Measurements from ENCODE around the gene LTBP4. TPM values are rescaled to one million over a fixed set of nuclear protein-coding genes. Genes with fewer than 3 reads are reported as not detected.
A peak's percentile ranks its signal among the peaks of the same experiment; 100 is the strongest.
"Not testable (repeated sequence)": the region's sequence is repeated elsewhere in the genome, so short reads cannot be mapped to it uniquely, and the experiment has no call there.

LTBP4 gene
- total RNA-seq, 1 experiment from 2014 or later: 75.4 TPM

DNA sequence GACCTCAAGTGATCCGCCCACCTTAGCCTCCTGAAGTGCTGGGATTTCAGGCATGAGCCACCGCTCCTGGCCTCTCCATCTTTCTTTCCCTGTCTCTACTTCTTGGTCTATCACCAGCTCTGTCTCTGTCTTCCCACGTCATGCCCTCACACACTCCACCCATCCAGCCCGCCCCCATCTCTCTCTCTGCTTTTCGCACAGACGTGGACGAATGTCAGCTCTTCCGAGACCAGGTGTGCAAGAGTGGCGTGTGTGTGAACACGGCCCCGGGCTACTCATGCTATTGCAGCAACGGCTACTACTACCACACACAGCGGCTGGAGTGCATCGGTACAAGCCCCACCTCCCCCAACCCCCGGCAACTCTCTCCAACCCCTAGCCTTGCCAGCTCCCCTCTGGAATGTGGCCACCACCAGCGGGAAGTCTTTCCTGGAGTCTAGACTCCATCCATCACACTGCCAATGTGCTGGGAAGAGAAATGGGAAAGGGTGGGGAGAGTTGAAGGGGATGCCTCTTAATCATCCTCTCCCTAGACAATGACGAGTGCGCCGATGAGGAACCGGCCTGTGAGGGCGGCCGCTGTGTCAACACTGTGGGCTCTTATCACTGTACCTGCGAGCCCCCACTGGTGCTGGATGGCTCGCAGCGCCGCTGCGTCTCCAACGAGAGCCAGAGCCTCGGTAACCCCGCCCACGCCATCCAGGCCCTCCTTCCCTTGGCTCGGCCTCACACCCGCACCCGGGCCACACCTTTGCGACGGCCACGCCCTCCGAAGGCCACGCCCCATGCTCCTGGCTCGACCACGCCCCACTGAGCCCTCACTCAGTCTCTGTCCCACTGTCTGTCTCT lies 22.5 kb downstream of the LTBP4 start:
- Histone ChIP-seq H3K4me3 (ENCODE audit: low read depth in 2 of 2, low read length in 2 of 2) (no peak overlapping the region), H3K27me3 (ENCODE audit: control insufficient read depth, insufficient read depth, low read length) (no peaks in the 10 kb centered on the region), H3K27ac (ENCODE audit: low read length) (no peak overlapping the region), H3K9me3 (ENCODE audit: control insufficient read depth, insufficient read depth, low read depth, low read length) (no peaks in the 10 kb centered on the region), H3K4me1 (ENCODE audit: control insufficient read depth, insufficient read depth, low read length) (no peaks in the 10 kb centered on the region), H3K36me3 (ENCODE audit: control insufficient read depth, insufficient read depth, low read length) (no peaks in the 10 kb centered on the region)
- in situ Hi-C loops (cut with HindIII; ENCODE audit: low pct_unique_long_range_greater_than_20kb, low sequenced_read_pairs) (no loop called here), intact Hi-C loops (cut with micrococcal nuclease; ENCODE audit: unreplicated experiment) (no loop called here)
- no TSS peak for BruUV-seq (replicated peaks)
- ChIA-PET CTCF (interaction anchor here (0.7 kb wide), 1 partner anchor 133 kb away, joined by 3 read pairs; no protein-coding TSS in a partner anchor), POLR2A (no interaction called here)
- ATAC-seq: peak; percentile 95
- no peak for DNase-seq (ENCODE audit: low read depth, low spot score)
- TF ChIP-seq, protein P1, sequence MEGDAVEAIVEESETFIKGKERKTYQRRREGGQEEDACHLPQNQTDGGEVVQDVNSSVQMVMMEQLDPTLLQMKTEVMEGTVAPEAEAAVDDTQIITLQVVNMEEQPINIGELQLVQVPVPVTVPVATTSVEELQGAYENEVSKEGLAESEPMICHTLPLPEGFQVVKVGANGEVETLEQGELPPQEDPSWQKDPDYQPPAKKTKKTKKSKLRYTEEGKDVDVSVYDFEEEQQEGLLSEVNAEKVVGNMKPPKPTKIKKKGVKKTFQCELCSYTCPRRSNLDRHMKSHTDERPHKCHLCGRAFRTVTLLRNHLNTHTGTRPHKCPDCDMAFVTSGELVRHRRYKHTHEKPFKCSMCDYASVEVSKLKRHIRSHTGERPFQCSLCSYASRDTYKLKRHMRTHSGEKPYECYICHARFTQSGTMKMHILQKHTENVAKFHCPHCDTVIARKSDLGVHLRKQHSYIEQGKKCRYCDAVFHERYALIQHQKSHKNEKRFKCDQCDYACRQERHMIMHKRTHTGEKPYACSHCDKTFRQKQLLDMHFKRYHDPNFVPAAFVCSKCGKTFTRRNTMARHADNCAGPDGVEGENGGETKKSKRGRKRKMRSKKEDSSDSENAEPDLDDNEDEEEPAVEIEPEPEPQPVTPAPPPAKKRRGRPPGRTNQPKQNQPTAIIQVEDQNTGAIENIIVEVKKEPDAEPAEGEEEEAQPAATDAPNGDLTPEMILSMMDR (IDR thresholded peaks at IDR 0.05): no peak
- TF ChIP-seq, protein P2, sequence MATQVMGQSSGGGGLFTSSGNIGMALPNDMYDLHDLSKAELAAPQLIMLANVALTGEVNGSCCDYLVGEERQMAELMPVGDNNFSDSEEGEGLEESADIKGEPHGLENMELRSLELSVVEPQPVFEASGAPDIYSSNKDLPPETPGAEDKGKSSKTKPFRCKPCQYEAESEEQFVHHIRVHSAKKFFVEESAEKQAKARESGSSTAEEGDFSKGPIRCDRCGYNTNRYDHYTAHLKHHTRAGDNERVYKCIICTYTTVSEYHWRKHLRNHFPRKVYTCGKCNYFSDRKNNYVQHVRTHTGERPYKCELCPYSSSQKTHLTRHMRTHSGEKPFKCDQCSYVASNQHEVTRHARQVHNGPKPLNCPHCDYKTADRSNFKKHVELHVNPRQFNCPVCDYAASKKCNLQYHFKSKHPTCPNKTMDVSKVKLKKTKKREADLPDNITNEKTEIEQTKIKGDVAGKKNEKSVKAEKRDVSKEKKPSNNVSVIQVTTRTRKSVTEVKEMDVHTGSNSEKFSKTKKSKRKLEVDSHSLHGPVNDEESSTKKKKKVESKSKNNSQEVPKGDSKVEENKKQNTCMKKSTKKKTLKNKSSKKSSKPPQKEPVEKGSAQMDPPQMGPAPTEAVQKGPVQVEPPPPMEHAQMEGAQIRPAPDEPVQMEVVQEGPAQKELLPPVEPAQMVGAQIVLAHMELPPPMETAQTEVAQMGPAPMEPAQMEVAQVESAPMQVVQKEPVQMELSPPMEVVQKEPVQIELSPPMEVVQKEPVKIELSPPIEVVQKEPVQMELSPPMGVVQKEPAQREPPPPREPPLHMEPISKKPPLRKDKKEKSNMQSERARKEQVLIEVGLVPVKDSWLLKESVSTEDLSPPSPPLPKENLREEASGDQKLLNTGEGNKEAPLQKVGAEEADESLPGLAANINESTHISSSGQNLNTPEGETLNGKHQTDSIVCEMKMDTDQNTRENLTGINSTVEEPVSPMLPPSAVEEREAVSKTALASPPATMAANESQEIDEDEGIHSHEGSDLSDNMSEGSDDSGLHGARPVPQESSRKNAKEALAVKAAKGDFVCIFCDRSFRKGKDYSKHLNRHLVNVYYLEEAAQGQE (IDR thresholded peaks at IDR 0.05; ENCODE audit: insufficient read depth in 1 of 2, low read depth in 2 of 2, low read length in 1 of 2): no peak
- no peak for TF ChIP-seq TCF7L2 (IDR thresholded peaks at IDR 0.05; ENCODE audit: low read depth, low read length)
- no peak for TF ChIP-seq SIN3A (IDR thresholded peaks at IDR 0.05; ENCODE audit: borderline replicate concordance, insufficient read depth, low read depth, low read length)
- TF ChIP-seq POLR2AphosphoS5 (IDR thresholded peaks at IDR 0.05; ENCODE audit: low read depth, low read length): no peak

DNA sequence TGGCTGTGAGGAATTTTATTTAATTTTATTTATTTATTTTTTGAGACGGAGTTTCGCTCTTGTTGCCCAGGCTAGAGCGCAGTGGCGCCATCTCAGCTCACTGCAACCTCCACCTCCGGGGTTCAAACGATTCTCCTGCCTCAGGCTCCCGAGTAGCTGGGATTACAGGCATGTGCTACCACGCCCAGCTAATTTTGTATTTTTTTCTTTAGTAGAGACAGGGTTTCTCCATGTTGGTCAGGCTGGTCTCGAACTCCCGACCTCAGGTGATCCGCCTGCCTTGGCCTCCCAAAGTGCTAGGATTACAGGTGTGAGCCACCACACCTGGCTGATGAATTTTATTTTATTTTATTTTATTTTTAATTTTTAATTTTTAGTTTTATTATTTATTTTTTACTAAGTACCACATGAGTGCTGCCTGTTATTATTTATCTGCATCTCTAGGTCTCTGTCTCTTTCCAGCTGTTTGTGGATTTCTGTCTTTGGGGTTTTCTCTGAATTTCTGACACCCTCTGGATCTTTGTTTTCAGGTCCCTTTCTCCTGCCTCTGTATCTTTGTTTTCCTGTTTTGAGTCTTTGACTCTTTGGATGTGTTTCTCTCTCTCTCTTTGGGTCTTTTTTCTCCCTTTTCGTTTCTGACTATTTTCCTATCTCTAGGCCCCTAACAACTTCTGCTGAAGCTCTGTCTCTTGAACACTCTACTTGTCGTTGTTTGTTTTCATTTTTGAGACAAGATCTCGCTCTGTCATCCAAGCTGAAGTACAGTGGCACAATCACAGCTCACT lies 23.4 kb downstream of the LTBP4 start:
- CTCF ChIA-PET: interaction anchor here (0.7 kb wide), 1 partner anchor 132 kb away, joined by 3 read pairs; no protein-coding TSS in a partner anchor
- ATAC-seq; H3K4me3 ChIP-seq (ENCODE audit: low read depth in 2 of 2, low read length in 2 of 2); H3K27ac ChIP-seq (ENCODE audit: low read length); BruUV-seq (replicated peaks); POLR2A ChIA-PET; H3K4me1 ChIP-seq (ENCODE audit: control insufficient read depth, insufficient read depth, low read length); H3K36me3 ChIP-seq (ENCODE audit: control insufficient read depth, insufficient read depth, low read length); H3K9me3 ChIP-seq (ENCODE audit: control insufficient read depth, insufficient read depth, low read depth, low read length); H3K27me3 ChIP-seq (ENCODE audit: control insufficient read depth, insufficient read depth, low read length); DNase-seq (ENCODE audit: low read depth, low spot score); in situ Hi-C loops (cut with HindIII; ENCODE audit: low pct_unique_long_range_greater_than_20kb, low sequenced_read_pairs); intact Hi-C loops (cut with micrococcal nuclease; ENCODE audit: unreplicated experiment): not testable (repeated sequence)
